Mucosa of rectum (tissue), 2 donors: ENCODE data around the gene GSTA3.
"Not testable (repeated sequence)": the region's sequence is repeated elsewhere in the genome, so short reads cannot be mapped to it uniquely, and the experiment has no call there.

Experiments used
- H3K27ac ChIP-seq, 2 donors: one replicate each; pipeline ENCODE4 v1.7.0; 2013; ENCODE audit warnings: inconsistent platforms in 2 of 2, low read depth in 2 of 2, low read length in 2 of 2
- H3K27me3 ChIP-seq, 2 donors: one replicate each; pipeline ENCODE4 v1.7.0; 2013; ENCODE audit warnings: low read length in 2 of 2; ENCODE audit not compliant: control insufficient read depth in 2 of 2, insufficient read depth in 2 of 2
- H3K36me3 ChIP-seq, 2 donors: one replicate each; pipeline ENCODE4 v1.7.0; 2013; ENCODE audit warnings: low read length in 2 of 2; ENCODE audit not compliant: control insufficient read depth in 2 of 2, insufficient read depth in 2 of 2
- H3K4me1 ChIP-seq, 2 donors: one replicate each; pipeline ENCODE4 v1.7.0; 2013; ENCODE audit warnings: low read length in 2 of 2, mild to moderate bottlenecking in 1 of 2; ENCODE audit not compliant: control insufficient read depth in 2 of 2, insufficient read depth in 2 of 2
- H3K4me3 ChIP-seq, 2 donors: one replicate each; pipeline ENCODE4 v1.7.0; 2013; ENCODE audit warnings: low read length in 2 of 2
- H3K9ac ChIP-seq, 2 donors: one replicate each; pipeline ENCODE4 v1.7.0; 2013; ENCODE audit warnings: low read length in 2 of 2, low read depth in 1 of 2, mild to moderate bottlenecking in 1 of 2
- H3K9me3 ChIP-seq, 2 donors: one replicate each; pipeline ENCODE4 v1.7.0; 2013; ENCODE audit warnings: low read length in 2 of 2; ENCODE audit not compliant: control insufficient read depth in 2 of 2
- donor health status: healthy.
- donor health status: Normal muscosa, but diverticular disease.

Gene GSTA3

DNA sequence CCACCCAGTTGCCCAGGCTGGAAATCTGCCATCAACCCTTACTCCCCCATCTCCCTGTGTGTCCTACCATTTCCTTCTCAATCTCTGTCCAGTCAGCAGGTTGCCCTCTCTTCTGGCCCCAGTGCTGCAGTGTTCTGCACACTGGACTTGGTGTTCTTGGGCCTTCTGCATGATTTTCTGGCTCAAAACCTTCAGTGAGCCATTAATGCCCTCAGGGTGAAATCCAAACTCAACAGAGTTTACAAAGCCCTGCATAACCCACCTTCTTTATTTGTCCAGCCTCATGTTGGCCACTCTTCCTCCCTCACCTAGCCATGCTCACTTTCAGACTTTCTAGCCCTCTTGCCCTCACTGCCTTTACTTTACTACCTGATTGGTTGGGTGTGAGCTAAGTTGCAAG is 5.0 kb upstream of the GSTA3 start:
- Histone ChIP-seq H3K4me3 (no peak overlapping the region), H3K27me3 (no peaks in the 10 kb centered on the region), H3K9me3 (no peaks in the 10 kb centered on the region), H3K9ac (no peak overlapping the region), H3K36me3 (no peaks in the 10 kb centered on the region), H3K4me1 (peaks cover 0 to 2% of the 10 kb centered on the region in 2 donors), H3K27ac (no peak overlapping the region)

- no peaks in the 10 kb centered on the region for H3K27me3 ChIP-seq
- H3K9me3 ChIP-seq = no peaks in the 10 kb centered on the region
- no peak overlapping the region for H3K27ac ChIP-seq
- no peak overlapping the region for H3K4me3 ChIP-seq
- H3K9ac ChIP-seq = no peak overlapping the region
- H3K36me3 ChIP-seq = no peaks in the 10 kb centered on the region
- H3K4me1 ChIP-seq = no peaks in the 10 kb centered on the region
Observed at GRCh38 chr6:52910091-52910490, 593 bp upstream of the GSTA3 start.

DNA sequence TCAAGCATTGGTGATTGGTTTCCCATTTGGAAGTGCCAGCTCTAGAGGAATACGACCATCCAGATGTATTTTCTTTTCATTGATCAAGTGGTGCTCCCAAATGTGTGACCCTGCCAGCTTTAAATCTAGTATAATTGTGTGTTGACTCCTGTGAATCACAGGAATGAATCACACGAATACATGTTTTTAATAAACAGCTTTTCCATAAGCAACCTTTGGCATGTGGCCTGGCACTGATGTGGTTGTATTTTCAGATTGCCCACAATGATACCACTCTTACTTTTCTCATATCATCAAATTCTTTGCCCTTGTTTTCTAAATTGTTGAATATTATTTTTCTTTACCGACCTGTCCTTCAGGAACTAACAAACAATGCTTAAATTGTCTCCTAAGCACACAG is 367 bp downstream of the GSTA3 start:
- no peaks in the 10 kb centered on the region for H3K4me1 ChIP-seq
- no peaks in the 10 kb centered on the region for H3K27me3 ChIP-seq
- no peak overlapping the region for H3K9ac ChIP-seq
- no peak overlapping the region for H3K4me3 ChIP-seq
- no peaks in the 10 kb centered on the region for H3K36me3 ChIP-seq
- no peaks in the 10 kb centered on the region for H3K9me3 ChIP-seq
- H3K27ac ChIP-seq = no peak overlapping the region

DNA sequence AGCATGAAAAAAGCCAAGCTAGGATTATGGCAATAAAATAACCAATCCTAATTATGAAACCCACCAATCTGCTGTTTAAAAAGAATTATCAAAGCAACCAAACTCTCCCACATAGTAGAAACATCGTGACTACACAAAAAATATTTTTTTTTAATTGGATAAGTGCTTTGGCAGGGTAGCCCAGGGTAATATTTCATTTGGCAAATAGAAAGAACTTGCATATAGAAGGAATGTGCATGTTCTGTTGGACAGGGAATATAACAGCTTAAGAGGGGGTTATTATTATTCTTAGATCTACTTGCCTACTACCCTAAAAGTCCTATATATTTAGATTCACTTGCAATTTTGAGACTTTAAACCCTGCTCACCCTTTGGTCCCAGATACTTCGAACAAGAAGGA is 972 bp downstream of the GSTA3 start:
- Histone ChIP-seq H3K9ac (no peak overlapping the region), H3K9me3 (no peaks in the 10 kb centered on the region), H3K4me3 (no peak overlapping the region), H3K4me1 (no peaks in the 10 kb centered on the region), H3K27ac (no peak overlapping the region), H3K27me3 (no peaks in the 10 kb centered on the region), H3K36me3 (no peaks in the 10 kb centered on the region)

- Histone ChIP-seq H3K9me3 (no peaks in the 10 kb centered on the region), H3K27me3 (no peaks in the 10 kb centered on the region), H3K4me1 (no peaks in the 10 kb centered on the region)
Observed at GRCh38 chr6:52904562-52905279, 4.8 kb downstream of the GSTA3 start.

DNA sequence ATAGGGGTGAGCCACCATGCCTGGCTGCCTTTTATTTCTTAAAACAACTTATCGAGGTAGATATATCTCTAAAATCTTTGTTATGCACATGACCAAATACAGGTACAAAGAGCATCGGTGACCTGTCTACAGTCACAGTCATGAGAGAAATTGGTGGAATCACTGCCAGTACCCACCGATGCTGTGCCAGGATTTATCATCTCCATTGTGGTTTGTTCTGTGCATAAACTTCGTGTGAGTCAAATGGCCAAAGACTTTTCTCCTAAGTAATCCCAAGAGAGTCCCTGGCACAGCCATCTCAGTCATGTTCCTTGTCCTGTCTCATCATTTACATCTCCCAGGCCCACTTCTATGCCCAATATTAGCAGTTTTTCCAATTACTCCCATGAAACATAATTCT is 9.0 kb downstream of the GSTA3 start:
- Histone ChIP-seq H3K4me3 (no peak overlapping the region), H3K27me3 (no peaks in the 10 kb centered on the region), H3K9ac (no peak overlapping the region), H3K9me3 (no peaks in the 10 kb centered on the region), H3K36me3 (no peaks in the 10 kb centered on the region), H3K4me1 (no peaks in the 10 kb centered on the region), H3K27ac (no peak overlapping the region)

More at GRCh38 chr6:52904562-52905279, 4.8 kb downstream of the GSTA3 start:
- H3K4me3 ChIP-seq = no peak overlapping the region
- H3K36me3 ChIP-seq = no peaks in the 10 kb centered on the region
- no peak overlapping the region for H3K27ac ChIP-seq
- H3K9ac ChIP-seq = no peak overlapping the region

DNA sequence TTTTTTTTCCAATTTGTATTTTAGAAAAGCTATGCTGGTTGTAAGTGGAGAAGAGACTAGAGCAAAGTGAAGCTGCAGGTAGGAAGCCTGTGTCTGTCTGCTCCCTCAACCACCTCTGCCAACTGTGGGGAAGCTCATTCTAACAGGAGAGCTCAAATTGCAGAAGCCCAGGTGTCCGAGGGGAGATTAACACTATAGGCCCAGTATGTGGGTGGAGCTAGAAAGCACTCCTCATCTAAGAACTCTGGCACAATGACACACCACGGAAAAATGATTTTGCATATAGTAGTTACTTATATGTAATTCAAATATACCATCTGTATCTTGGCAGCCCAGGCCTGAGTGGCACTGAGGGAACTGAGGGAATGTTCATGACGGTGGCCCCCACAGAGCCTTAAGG is 13.7 kb downstream of the GSTA3 start:
- not testable (repeated sequence) for H3K9me3 ChIP-seq, H3K9ac ChIP-seq, H3K36me3 ChIP-seq, H3K4me3 ChIP-seq, H3K27me3 ChIP-seq, H3K4me1 ChIP-seq, H3K27ac ChIP-seq

DNA sequence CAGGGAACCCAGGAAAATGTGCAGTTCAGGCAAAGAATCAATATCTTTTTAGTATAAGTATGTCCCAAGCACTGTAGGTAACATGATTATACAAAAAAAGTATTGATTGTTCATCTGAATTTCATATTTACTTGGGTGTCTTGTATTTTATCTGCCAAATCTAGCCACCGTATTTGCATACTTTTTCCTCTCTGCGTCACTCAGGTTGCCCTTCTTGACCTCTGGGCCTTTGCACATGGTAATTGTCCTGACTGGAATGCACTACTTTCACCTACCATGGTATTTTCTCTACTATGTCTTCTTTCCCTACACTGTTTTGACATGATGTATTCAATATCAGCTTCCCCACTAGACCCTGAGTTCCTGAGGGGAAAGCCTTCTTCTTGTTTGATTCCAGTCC is 15.2 kb downstream of the GSTA3 start:
- no peaks in the 10 kb centered on the region for H3K27me3 ChIP-seq
- no peak overlapping the region for H3K27ac ChIP-seq
- no peaks in the 10 kb centered on the region for H3K9me3 ChIP-seq
- H3K36me3 ChIP-seq = no peaks in the 10 kb centered on the region
- no peak overlapping the region for H3K9ac ChIP-seq
- H3K4me3 ChIP-seq = no peak overlapping the region
- H3K4me1 ChIP-seq = no peaks in the 10 kb centered on the region

DNA sequence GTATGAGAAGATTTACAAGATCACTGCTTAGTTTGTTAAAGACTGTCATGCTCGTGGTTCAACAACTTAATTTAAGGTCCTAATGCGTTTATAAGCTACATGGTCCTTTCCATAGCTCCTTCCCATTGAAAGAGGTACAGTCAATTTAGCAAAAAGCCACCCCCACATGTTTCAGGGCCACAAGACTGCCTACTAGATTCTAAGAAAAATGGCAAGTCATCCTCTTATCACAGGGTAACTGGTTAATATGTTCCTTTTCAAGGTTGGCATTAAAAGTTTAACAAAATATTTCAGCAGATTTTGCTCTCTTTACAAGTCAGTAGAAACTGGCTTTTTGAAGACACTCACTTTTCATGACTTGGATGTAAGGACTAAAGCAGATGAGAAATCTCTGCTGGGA is 15.7 kb downstream of the GSTA3 start:
- no peaks in the 10 kb centered on the region for H3K9me3 ChIP-seq
- no peaks in the 10 kb centered on the region for H3K36me3 ChIP-seq
- no peak overlapping the region for H3K27ac ChIP-seq
- no peaks in the 10 kb centered on the region for H3K4me1 ChIP-seq
- no peak overlapping the region for H3K9ac ChIP-seq
- no peak overlapping the region for H3K4me3 ChIP-seq
- no peaks in the 10 kb centered on the region for H3K27me3 ChIP-seq

DNA sequence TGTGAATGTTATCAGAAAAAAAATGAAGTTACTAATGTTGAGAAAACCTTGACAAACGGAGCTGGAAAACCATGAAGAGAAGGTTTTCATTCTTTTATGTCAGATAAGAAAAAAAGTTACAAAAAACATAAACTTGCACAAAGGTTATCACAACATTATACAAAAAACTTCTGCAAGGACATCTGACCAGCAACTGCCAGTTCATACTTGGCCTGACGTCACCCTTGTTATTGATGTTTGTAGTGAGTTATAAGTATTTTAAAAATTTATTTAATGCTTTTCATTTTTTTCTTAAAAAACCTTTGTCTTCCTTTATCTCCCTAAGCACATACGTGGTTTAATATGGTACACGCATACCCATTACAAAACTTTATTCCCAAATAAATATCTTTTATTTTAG is 16.3 kb downstream of the GSTA3 start:
- no peak overlapping the region for H3K9ac ChIP-seq
- no peaks in the 10 kb centered on the region for H3K9me3 ChIP-seq
- no peak overlapping the region for H3K4me3 ChIP-seq
- H3K36me3 ChIP-seq = no peaks in the 10 kb centered on the region
- H3K27ac ChIP-seq = no peak overlapping the region
- no peaks in the 10 kb centered on the region for H3K4me1 ChIP-seq
- no peaks in the 10 kb centered on the region for H3K27me3 ChIP-seq

DNA sequence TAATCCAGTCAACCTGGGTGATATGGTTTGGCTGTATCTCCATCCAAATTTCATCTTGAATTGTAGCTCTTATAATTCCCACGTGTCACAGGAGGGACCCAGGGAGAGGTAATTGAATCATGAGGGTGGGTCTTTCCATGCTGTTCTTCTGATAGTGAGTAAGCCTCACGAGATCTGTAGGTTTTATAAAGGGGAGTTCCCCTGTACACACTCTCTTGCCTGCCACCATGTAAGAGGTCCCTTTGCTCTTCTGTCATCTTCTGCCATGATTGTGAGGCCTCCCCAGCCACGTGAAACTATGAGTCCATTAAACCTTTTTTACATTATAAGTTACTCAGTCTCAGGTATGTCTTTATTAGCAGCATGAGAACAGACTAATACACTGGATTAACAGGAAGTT is 19.5 kb downstream of the GSTA3 start:
- Histone ChIP-seq H3K27ac (no peak overlapping the region), H3K36me3 (no peaks in the 10 kb centered on the region), H3K9me3 (no peaks in the 10 kb centered on the region), H3K27me3 (no peaks in the 10 kb centered on the region), H3K4me1 (no peaks in the 10 kb centered on the region), H3K4me3 (no peak overlapping the region), H3K9ac (no peak overlapping the region)
